Activated T-cell treated with anti-CD3 and anti-CD28 coated beads, Interleukin-2, amount 50 U/mL, for 72 hours (primary cell): Measurements from ENCODE around the gene SOX15. TPM values are rescaled to one million over a fixed set of nuclear protein-coding genes. Genes with fewer than 3 reads are reported as not detected.

Experiments
- ATAC-seq, 2 donors: fragments of 150-1000 bp; cut with Tn5 transposase; replicated peaks in 1 of 2; 2 replicates each; pipeline ENCODE4 v1.10.0; 2021; ENCODE audit warnings: moderate library complexity in 2 of 2, mild to moderate bottlenecking in 1 of 2
- DNase-seq, 2 donors: peaks; one replicate each; pipeline ENCODE4 v3.0.0; 2021 to 2022; ENCODE audit warnings: mixed read lengths in 1 of 2
- H3K27ac Mint-ChIP-seq: one replicate; pipeline ENCODE4 v1.8.0; 2022; ENCODE audit warnings: mild to moderate bottlenecking, moderate library complexity, mixed read lengths
- H3K27me3 Mint-ChIP-seq: one replicate; pipeline ENCODE4 v1.8.0; 2022; ENCODE audit warnings: low read depth, mixed read lengths
- H3K36me3 Mint-ChIP-seq, 2 donors: one replicate each; pipeline ENCODE4 v1.8.0; 2022; ENCODE audit warnings: mixed read lengths in 2 of 2, mild to moderate bottlenecking in 1 of 2; ENCODE audit not compliant: insufficient read depth in 2 of 2
- H3K4me1 Mint-ChIP-seq: one replicate; pipeline ENCODE4 v1.8.0; 2022; ENCODE audit warnings: low read depth, mixed read lengths
- H3K4me3 Mint-ChIP-seq, 2 donors: one replicate each; pipeline ENCODE4 v1.8.0; 2022; ENCODE audit warnings: mild to moderate bottlenecking in 2 of 2, mixed read lengths in 2 of 2, moderate library complexity in 2 of 2
- H3K9me3 Mint-ChIP-seq, 2 donors: one replicate each; pipeline ENCODE4 v1.8.0; 2022; ENCODE audit warnings: mixed read lengths in 2 of 2
- total RNA-seq, 2 donors: library from RNA; stranded (reverse); gene quantifications; one replicate each; pipeline ENCODE4 v1.2.3, GENCODE V29; 2022

The SOX15 gene
- total RNA-seq, 2 donors from 2014 or later = 0.34 to 0.86 TPM

DNA sequence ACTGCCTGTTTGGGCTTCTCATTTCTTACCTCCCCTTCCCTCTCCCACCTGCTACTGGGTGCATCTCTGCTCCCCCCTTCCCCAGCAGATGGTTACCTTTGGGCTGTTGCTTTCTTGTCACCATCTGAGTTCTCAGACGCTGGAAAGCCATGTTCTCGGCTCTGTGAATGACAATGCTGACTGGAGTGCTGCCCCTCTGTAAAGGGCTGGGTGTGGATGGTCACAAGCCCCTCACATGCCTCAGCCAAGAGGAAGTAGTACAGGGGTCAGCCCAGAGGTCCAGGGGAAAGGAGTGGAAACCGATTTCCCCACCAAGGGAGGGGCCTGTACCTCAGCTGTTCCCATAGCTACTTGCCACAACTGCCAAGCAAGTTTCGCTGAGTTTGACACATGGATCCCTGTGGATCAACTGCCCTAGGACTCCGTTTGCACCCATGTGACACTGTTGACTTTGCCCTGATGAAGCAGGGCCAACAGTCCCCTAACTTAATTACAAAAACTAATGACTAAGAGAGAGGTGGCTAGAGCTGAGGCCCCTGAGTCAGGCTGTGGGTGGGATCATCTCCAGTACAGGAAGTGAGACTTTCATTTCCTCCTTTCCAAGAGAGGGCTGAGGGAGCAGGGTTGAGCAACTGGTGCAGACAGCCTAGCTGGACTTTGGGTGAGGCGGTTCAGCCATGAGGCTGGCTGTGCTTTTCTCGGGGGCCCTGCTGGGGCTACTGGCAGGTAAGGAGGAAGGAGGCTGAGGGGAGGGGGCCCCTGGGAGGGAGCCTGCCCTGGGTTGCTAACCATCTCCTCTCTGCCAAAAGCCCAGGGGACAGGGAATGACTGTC is 10.7 kb downstream of the SOX15 start, which contains the start of gene CD68:
Gene CD68 (plus strand): TSS at position 638 of the 833 bp plus-strand sequence. CDS start 40 bp downstream, at position 678.
- H3K4me1 Mint-ChIP-seq = peaks cover 87% of the 10 kb centered on the region
- ATAC-seq = peak; percentile 59 to 70
- H3K4me3 Mint-ChIP-seq = peak within 1 kb of the TSS; percentile 52 to 83
- H3K27me3 Mint-ChIP-seq = no peaks in the 10 kb centered on the region
- H3K36me3 Mint-ChIP-seq = peaks cover 29 to 37% of the 10 kb centered on the region in 2 donors
- DNase-seq = peak; percentile 74 to 83
- H3K27ac Mint-ChIP-seq = peak within 1 kb of the TSS; percentile 68
- H3K9me3 Mint-ChIP-seq = no peaks in the 10 kb centered on the region

GRCh38 chr17:7577327-7578199 is 12.3 kb downstream of the SOX15 start:
- H3K36me3 Mint-ChIP-seq = peaks cover 35 to 46% of the 10 kb centered on the region in 2 donors
- no peak for DNase-seq

GRCh38 chr17:7576432-7576937 is 13.4 kb downstream of the SOX15 start:
- H3K4me1 Mint-ChIP-seq = peaks cover 87% of the 10 kb centered on the region
- H3K36me3 Mint-ChIP-seq = peaks cover 33 to 47% of the 10 kb centered on the region in 2 donors
- DNase-seq (no peak), ATAC-seq (no peak)
- H3K27me3 Mint-ChIP-seq = no peaks in the 10 kb centered on the region
- H3K27ac Mint-ChIP-seq = peak overlapping the region; percentile 86
- peak overlapping the region; percentile 7 to 98 for H3K4me3 Mint-ChIP-seq
- H3K9me3 Mint-ChIP-seq = no peaks in the 10 kb centered on the region

More at GRCh38 chr17:7577327-7578199, 12.3 kb downstream of the SOX15 start:
- Mint-ChIP-seq H3K4me3 (peak overlapping the region; percentile 32 to 42), H3K4me1 (peaks cover 88% of the 10 kb centered on the region), H3K27me3 (no peaks in the 10 kb centered on the region), H3K9me3 (no peaks in the 10 kb centered on the region), H3K27ac (peak overlapping the region; percentile 80)
- no peak for ATAC-seq

- H3K36me3 Mint-ChIP-seq = peaks cover 33 to 47% of the 10 kb centered on the region in 2 donors
- no peaks in the 10 kb centered on the region for H3K9me3 Mint-ChIP-seq
- H3K27ac Mint-ChIP-seq = peak overlapping the region; percentile 93
- H3K27me3 Mint-ChIP-seq = no peaks in the 10 kb centered on the region
- peaks cover 87% of the 10 kb centered on the region for H3K4me1 Mint-ChIP-seq
- DNase-seq (no peak), ATAC-seq (no peak)
- peak overlapping the region; percentile 98 to 99 for H3K4me3 Mint-ChIP-seq
Measured at GRCh38 chr17:7575959-7576358, 13.9 kb downstream of the SOX15 start.

DNA sequence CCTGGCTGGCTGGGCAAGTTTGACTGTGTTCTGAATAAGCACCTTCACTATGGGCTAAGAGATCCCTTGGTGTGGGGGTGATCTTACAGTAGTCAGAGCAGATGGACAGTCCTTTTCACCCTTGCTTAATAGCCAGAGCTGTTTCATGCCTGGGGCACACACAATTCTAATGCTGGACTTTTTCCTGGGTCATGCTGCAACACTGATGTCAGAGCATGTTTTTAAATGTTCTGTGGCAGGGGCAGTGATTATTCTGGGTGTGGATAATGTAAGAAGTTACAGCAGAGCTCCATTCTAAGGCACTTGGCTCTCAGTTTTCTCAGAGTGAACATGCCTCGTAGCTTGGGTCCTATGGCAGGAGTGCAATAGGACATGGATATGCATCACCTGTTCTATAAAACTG is 14.4 kb downstream of the SOX15 start:
- Mint-ChIP-seq H3K27me3 (no peaks in the 10 kb centered on the region), H3K27ac (peak overlapping the region; percentile 93), H3K36me3 (peaks cover 33 to 46% of the 10 kb centered on the region in 2 donors), H3K4me3 (peak overlapping the region; percentile 98 to 99), H3K9me3 (no peaks in the 10 kb centered on the region), H3K4me1 (peaks cover 87% of the 10 kb centered on the region)
- ATAC-seq (no peak), DNase-seq (no peak)

GRCh38 chr17:7574176-7574953 is 15.5 kb downstream of the SOX15 start:
- Mint-ChIP-seq H3K9me3 (no peaks in the 10 kb centered on the region), H3K36me3 (peaks cover 30 to 46% of the 10 kb centered on the region in 2 donors), H3K27me3 (no peaks in the 10 kb centered on the region), H3K27ac (peak overlapping the region; percentile 93), H3K4me3 (peak overlapping the region; percentile 98 to 99), H3K4me1 (peaks cover 86% of the 10 kb centered on the region)
- ATAC-seq (no peak), DNase-seq (no peak)

GRCh38 chr17:7573324-7574080 is 16.4 kb downstream of the SOX15 start:
- H3K4me3 Mint-ChIP-seq = peak overlapping the region; percentile 98 to 99
- DNase-seq (peak; percentile 89 to 90), ATAC-seq (peak; percentile 44 to 45)
- peak overlapping the region; percentile 98 for H3K27ac Mint-ChIP-seq
- H3K4me1 Mint-ChIP-seq = peaks cover 77% of the 10 kb centered on the region
- no peaks in the 10 kb centered on the region for H3K27me3 Mint-ChIP-seq
- H3K9me3 Mint-ChIP-seq = no peaks in the 10 kb centered on the region
- H3K36me3 Mint-ChIP-seq = peaks cover 28 to 43% of the 10 kb centered on the region in 2 donors

- H3K27ac Mint-ChIP-seq = peak overlapping the region; percentile 98
- H3K27me3 Mint-ChIP-seq = no peaks in the 10 kb centered on the region
- H3K4me3 Mint-ChIP-seq = peak overlapping the region; percentile 98 to 99
- DNase-seq = peak in 1 of 2 donors; percentile 100
- H3K36me3 Mint-ChIP-seq = peaks cover 25 to 41% of the 10 kb centered on the region in 2 donors
- peak; percentile 86 for ATAC-seq
- no peaks in the 10 kb centered on the region for H3K9me3 Mint-ChIP-seq
- H3K4me1 Mint-ChIP-seq = peaks cover 70% of the 10 kb centered on the region
Measured at GRCh38 chr17:7572588-7573323, 17.1 kb downstream of the SOX15 start.

- Mint-ChIP-seq H3K27ac (peak overlapping the region; percentile 98), H3K4me1 (peaks cover 65% of the 10 kb centered on the region), H3K36me3 (peaks cover 24 to 44% of the 10 kb centered on the region in 2 donors), H3K27me3 (no peaks in the 10 kb centered on the region), H3K4me3 (peak overlapping the region; percentile 98 to 99), H3K9me3 (no peaks in the 10 kb centered on the region)
- ATAC-seq (no peak), DNase-seq (peak in 1 of 2 donors; percentile 99)
Measured at GRCh38 chr17:7572338-7572587, 17.6 kb downstream of the SOX15 start.

- H3K27me3 Mint-ChIP-seq = no peaks in the 10 kb centered on the region
- H3K36me3 Mint-ChIP-seq = peaks cover 26 to 35% of the 10 kb centered on the region in 2 donors
- DNase-seq = no peak
- H3K9me3 Mint-ChIP-seq = no peaks in the 10 kb centered on the region
- H3K4me3 Mint-ChIP-seq = no peak overlapping the region
- no peak overlapping the region for H3K27ac Mint-ChIP-seq
- no peak for ATAC-seq
- peaks cover 52% of the 10 kb centered on the region for H3K4me1 Mint-ChIP-seq
Measured at GRCh38 chr17:7570351-7570750, 19.5 kb downstream of the SOX15 start.

DNA sequence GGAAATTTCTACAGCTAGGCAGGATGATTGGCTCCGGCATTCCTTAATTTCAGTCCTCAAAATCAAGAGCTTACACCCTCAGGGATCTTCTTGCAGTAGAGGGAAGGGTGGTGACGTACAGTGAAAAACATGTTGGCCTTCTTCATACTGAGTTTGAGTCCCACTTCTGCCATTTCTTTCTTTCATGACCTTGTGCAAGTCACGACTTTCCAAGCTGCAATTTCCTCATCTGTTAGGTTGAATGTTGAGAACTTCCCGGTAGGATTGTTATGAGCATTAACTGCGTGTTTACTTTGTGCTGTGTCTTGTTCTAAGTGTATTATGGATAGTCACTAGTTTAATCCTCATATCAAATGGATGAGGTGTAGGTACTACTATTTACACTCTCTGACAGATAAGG is 20.3 kb downstream of the SOX15 start:
- DNase-seq (no peak), ATAC-seq (no peak)
- Mint-ChIP-seq H3K27ac (no peak overlapping the region), H3K27me3 (no peaks in the 10 kb centered on the region), H3K9me3 (no peaks in the 10 kb centered on the region), H3K4me1 (peaks cover 46% of the 10 kb centered on the region), H3K36me3 (peaks cover 18 to 28% of the 10 kb centered on the region in 2 donors), H3K4me3 (no peak overlapping the region)
